HepG2 (cell line): Measurements from ENCODE around the gene BORCS5. TPM values are rescaled to one million over a fixed set of nuclear protein-coding genes. Genes with fewer than 3 reads are reported as not detected.

Experiments used
- ATF7-NPFF ChIP-seq: sonication (generic); formaldehyde crosslinking; IDR thresholded peaks from 2 replicates; pipeline ENCODE4 v1.8.1; 2023; ENCODE audit warnings: mild to moderate bottlenecking, low read depth, missing genetic modification reagents, moderate library complexity
- E2F5 ChIP-seq: sonication (generic); formaldehyde crosslinking; conservative IDR thresholded peaks from 2 replicates; pipeline ENCODE4 v1.4.0; 2020; ENCODE audit warnings: missing genetic modification reagents
- GTF2F1 ChIP-seq: fragments of 150-350 bp; IDR thresholded peaks from 2 replicates; pipeline ENCODE4 v1.6.1; 2014; ENCODE audit warnings: low read length
- MXD1 ChIP-seq: sonication (generic); formaldehyde crosslinking; IDR thresholded peaks from 2 replicates; pipeline ENCODE4 v1.4.0; 2020; ENCODE audit warnings: mild to moderate bottlenecking, missing genetic modification reagents
- POLR2G ChIP-seq: fragments of 200-400 bp; formaldehyde crosslinking; IDR thresholded peaks from 2 replicates; pipeline ENCODE4 v1.6.1; 2018; ENCODE audit warnings: mild to moderate bottlenecking, low read depth, low read length, moderate library complexity
- RARG ChIP-seq: sonication (generic); formaldehyde crosslinking; IDR thresholded peaks from 2 replicates; pipeline ENCODE4 v1.4.0; 2020; ENCODE audit warnings: low read depth, mild to moderate bottlenecking, missing genetic modification reagents
- SNAPC2 ChIP-seq: sonication (generic); formaldehyde crosslinking; IDR thresholded peaks from 2 replicates; pipeline ENCODE4 v1.8.1; 2022; ENCODE audit warnings: mild to moderate bottlenecking, missing genetic modification reagents
- ZBTB34 ChIP-seq: sonication (generic); formaldehyde crosslinking; IDR thresholded peaks from 2 replicates; pipeline ENCODE4 v1.8.0; 2022; ENCODE audit warnings: mild to moderate bottlenecking, missing genetic modification reagents
- ZNF20 ChIP-seq: sonication (generic); formaldehyde crosslinking; IDR thresholded peaks from 2 replicates; pipeline ENCODE4 v1.4.0; 2020; ENCODE audit warnings: mild to moderate bottlenecking, moderate library complexity, missing genetic modification reagents
- ZNF580 ChIP-seq: IDR thresholded peaks from 2 replicates; pipeline ENCODE4 v1.6.1; 2016; ENCODE audit warnings: low read depth, borderline replicate concordance
- ZNF780A ChIP-seq: sonication (generic); formaldehyde crosslinking; IDR thresholded peaks from 2 replicates; pipeline ENCODE4 v1.8.0; 2022; ENCODE audit warnings: mild to moderate bottlenecking, missing genetic modification reagents, moderate library complexity
- ZNF784 ChIP-seq: sonication (generic); formaldehyde crosslinking; IDR thresholded peaks from 2 replicates; pipeline ENCODE4 v1.5.1; 2020; ENCODE audit warnings: missing genetic modification reagents, mild to moderate bottlenecking, borderline replicate concordance
- ZZZ3 ChIP-seq: sonication (generic); formaldehyde crosslinking; IDR thresholded peaks from 2 replicates; pipeline ENCODE4 v1.4.0; 2020; ENCODE audit warnings: missing genetic modification reagents, mild to moderate bottlenecking, borderline replicate concordance
- polyA plus RNA-seq, 8 experiments: library from polyadenylated mRNA; depleted of rRNA in 3 of 8; stranded (reverse) in 7 of 8; unstranded in 1 of 8; fragments of >200 nt; fragmentation: Illumina TruSeq in 4 of 8; extraction: Trizol in 4 of 8; gene quantifications; 2 replicates each; pipeline versions ENCODE4 v1.2.1 to v1.2.3, GENCODE V29; 2011 to 2016; ENCODE audit warnings: low read depth in 4 of 8, missing spikeins in 1 of 8, mixed read lengths in 1 of 8; ENCODE audit not compliant: insufficient read depth in 1 of 8
- total RNA-seq, 5 experiments: library from RNA; depleted of rRNA; stranded (reverse); fragments of >200 nt; fragmentation: Illumina TruSeq; extraction: Trizol; gene quantifications; 2 replicates each; pipeline ENCODE4 v1.2.3, GENCODE V29; 2016; ENCODE audit warnings: low read depth in 1 of 5
- TF ChIP-seq, protein P1 (sequence below): sonication (generic); formaldehyde crosslinking; IDR thresholded peaks from 2 replicates; pipeline ENCODE4 v1.4.0; 2020; ENCODE audit warnings: low read depth, missing genetic modification reagents
- TF ChIP-seq, protein P2 (sequence below): sonication (generic); formaldehyde crosslinking; conservative IDR thresholded peaks from 2 replicates; pipeline ENCODE4 v1.8.0; 2022; ENCODE audit warnings: low read depth, missing genetic modification reagents

BORCS5 gene
- total and polyA plus RNA-seq, 2 of the 13 experiments (the other 11 are each of a cell fraction or from before 2014, with no cell fraction given): 3.9 to 4.7 TPM

DNA sequence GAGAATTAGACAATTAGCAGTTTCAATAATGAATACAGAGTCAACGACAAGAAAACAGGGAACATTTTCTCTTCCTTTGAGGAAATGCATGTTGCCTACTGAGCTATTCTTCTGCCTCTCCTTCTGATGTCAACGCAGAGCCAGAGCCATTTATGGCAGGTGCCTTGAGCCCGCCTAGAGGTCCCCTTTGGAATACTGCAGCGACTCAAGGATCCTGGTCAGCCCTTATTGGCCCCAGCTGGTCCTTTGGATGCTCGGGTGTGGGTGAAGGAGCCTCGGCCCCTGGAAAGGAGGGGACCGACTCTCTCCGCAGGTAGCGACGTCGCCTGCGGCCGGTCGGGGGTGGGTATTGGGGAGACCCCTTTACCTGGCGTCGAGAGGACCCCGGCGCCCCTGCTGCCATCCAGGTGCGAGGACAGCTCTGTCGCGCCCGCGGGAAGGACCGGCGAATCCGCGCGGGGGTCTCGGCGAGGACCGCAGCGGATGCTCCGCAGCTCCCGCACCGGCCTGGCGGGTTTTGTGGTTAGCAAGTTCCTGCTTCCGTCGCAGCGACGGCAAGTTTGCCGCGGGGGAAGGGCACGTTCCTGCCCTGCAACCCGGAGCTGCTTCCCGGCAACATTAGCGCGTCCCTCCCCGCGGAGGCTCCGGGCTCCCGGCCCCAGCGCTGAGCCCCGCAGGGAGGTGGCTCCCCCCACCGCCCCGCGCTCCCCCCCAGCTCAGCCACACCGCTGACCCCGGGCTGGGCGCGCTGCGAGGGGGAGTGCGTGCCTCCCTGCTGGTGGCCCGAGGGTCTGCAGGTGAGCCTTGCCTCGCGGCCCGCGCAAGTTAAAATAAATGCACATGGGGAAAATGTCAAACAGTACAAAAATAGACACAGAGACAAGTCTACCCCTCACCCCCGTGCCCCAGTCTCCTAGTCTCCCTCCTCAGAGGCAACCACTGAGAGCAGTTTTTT is 6.9 kb upstream of the BORCS5 start, which contains the start of gene MANSC1 (continued):
- TF ChIP-seq, protein P1, sequence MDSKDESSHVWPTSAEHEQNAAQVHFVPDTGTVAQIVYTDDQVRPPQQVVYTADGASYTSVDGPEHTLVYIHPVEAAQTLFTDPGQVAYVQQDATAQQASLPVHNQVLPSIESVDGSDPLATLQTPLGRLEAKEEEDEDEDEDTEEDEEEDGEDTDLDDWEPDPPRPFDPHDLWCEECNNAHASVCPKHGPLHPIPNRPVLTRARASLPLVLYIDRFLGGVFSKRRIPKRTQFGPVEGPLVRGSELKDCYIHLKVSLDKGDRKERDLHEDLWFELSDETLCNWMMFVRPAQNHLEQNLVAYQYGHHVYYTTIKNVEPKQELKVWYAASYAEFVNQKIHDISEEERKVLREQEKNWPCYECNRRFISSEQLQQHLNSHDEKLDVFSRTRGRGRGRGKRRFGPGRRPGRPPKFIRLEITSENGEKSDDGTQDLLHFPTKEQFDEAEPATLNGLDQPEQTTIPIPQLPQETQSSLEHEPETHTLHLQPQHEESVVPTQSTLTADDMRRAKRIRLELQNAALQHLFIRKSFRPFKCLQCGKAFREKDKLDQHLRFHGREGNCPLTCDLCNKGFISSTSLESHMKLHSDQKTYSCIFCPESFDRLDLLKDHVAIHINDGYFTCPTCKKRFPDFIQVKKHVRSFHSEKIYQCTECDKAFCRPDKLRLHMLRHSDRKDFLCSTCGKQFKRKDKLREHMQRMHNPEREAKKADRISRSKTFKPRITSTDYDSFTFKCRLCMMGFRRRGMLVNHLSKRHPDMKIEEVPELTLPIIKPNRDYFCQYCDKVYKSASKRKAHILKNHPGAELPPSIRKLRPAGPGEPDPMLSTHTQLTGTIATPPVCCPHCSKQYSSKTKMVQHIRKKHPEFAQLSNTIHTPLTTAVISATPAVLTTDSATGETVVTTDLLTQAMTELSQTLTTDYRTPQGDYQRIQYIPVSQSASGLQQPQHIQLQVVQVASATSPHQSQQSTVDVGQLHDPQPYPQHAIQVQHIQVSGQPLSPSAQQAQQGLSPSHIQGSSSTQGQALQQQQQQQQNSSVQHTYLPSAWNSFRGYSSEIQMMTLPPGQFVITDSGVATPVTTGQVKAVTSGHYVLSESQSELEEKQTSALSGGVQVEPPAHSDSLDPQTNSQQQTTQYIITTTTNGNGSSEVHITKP (CRISPR knock-in tag): no peak
- TF ChIP-seq SNAPC2 (no peak), ZNF20 (CRISPR knock-in tag) (no peak), ZNF780A (no peak), ZNF580 (CRISPR knock-in tag) (peak; percentile 77; the same call in 1 of the 2 replicates), ZNF784 (CRISPR knock-in tag) (no peak), RARG (no peak; the same call in 1 of the 2 replicates), POLR2G (peak; percentile 67), E2F5 (CRISPR knock-in tag) (no peak), ZBTB34 (CRISPR knock-in tag) (no peak), ZZZ3 (CRISPR knock-in tag) (no peak), GTF2F1 (no peak), ATF7-NPFF (CRISPR knock-in tag) (no peak), MXD1 (no peak)
- TF ChIP-seq, protein P2, sequence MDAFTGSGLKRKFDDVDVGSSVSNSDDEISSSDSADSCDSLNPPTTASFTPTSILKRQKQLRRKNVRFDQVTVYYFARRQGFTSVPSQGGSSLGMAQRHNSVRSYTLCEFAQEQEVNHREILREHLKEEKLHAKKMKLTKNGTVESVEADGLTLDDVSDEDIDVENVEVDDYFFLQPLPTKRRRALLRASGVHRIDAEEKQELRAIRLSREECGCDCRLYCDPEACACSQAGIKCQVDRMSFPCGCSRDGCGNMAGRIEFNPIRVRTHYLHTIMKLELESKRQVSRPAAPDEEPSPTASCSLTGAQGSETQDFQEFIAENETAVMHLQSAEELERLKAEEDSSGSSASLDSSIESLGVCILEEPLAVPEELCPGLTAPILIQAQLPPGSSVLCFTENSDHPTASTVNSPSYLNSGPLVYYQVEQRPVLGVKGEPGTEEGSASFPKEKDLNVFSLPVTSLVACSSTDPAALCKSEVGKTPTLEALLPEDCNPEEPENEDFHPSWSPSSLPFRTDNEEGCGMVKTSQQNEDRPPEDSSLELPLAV (CRISPR knock-in tag): no peak
